GM13977 (cell line): Measurements from ENCODE around the gene CD28.

Experiments used
- DNase-seq: peaks from one replicate; pipeline ENCODE4 v3.0.0; 2012; ENCODE audit warnings: low spot score
- in situ Hi-C: fragments of 300-500 bp; cut with MboI; formaldehyde crosslinking; loops from one replicate; pipeline ENCODE4 v1.12.0; 2022; ENCODE audit warnings: low sequenced_read_pairs, low pct_unique_long_range_greater_than_20kb, mixed read lengths, inconsistent platforms; ENCODE audit not compliant: unreplicated experiment
- TF ChIP-seq, protein P1 (sequence below): IDR thresholded peaks from 2 replicates; pipeline ENCODE4 v1.5.1; 2012; ENCODE audit warnings: mild to moderate bottlenecking, control low read depth; ENCODE audit not compliant: insufficient read depth; ENCODE audit errors: extremely low read depth, missing control alignments

The CD28 gene

DNA sequence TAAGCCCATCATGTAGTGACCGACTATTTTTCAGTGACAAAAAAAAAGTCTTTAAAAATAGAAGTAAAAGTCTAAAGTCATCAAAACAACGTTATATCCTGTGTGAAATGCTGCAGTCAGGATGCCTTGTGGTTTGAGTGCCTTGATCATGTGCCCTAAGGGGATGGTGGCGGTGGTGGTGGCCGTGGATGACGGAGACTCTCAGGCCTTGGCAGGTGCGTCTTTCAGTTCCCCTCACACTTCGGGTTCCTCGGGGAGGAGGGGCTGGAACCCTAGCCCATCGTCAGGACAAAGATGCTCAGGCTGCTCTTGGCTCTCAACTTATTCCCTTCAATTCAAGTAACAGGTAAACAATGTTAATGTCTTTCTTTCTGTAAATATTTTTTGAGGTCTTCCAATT, at the start of gene CD28:
Gene CD28 (plus strand): TSS at position 237 of the 400 bp plus-strand sequence. CDS start 58 bp downstream, at position 295.
- DNase-seq = peak; percentile 68
- TF ChIP-seq, protein P1, sequence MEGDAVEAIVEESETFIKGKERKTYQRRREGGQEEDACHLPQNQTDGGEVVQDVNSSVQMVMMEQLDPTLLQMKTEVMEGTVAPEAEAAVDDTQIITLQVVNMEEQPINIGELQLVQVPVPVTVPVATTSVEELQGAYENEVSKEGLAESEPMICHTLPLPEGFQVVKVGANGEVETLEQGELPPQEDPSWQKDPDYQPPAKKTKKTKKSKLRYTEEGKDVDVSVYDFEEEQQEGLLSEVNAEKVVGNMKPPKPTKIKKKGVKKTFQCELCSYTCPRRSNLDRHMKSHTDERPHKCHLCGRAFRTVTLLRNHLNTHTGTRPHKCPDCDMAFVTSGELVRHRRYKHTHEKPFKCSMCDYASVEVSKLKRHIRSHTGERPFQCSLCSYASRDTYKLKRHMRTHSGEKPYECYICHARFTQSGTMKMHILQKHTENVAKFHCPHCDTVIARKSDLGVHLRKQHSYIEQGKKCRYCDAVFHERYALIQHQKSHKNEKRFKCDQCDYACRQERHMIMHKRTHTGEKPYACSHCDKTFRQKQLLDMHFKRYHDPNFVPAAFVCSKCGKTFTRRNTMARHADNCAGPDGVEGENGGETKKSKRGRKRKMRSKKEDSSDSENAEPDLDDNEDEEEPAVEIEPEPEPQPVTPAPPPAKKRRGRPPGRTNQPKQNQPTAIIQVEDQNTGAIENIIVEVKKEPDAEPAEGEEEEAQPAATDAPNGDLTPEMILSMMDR = no peak
- in situ Hi-C loops = no loop called here

DNA sequence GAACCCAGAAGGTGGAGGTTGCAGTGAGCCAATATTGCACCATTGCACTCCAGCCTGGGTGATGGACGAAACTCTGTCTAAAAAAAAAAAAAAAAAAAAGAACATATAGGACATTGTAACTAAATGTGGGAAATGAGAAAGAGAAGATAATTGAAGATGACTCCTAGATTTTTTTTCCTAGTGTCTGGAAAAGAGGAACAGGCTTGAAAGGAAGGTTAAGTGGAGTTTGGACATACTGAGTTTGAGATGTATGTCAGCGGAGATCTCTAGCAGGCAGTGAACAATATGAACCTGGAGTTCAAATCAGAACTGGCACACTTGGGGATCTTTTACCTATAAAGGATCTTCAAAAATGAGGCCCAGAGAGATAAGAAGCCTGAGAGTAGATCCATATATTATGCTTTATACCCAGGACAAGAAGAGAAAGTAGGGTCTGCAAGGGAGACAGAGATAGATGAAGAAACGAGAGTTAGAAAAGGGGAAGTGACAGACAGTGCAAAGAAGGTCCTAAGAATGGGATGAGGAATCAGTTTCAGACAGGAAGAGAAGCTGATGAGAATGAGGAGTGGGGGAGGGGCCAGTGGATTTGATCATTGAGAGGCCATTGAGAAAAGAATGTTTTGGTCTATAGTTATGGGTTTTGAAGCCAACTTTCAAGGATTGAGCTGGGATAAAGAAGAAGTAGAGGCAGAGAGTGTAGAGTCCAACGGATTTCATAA, 46.9 kb upstream of the CD28 start:
- in situ Hi-C loops = no loop called here
- TF ChIP-seq, protein P1 = no peak
- DNase-seq = no peak

DNA sequence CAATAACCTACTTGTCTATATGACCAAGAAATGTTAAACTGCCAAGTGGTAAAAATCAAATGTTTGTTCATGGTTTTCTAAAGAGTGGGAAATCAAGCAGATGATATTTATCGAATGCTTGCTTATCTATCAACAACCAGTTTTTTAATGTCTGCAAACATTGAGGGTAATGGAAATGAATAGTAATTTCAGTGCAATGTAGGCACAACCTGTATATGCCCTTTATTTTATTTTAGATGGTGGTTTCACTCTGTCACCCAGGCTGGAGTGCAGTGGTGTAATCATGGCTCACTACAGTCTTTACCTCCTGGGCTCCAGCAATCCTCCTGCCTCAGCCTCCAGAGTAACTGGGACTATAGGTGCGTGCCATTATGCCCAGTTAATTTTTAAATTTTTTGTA, 46.0 kb upstream of the CD28 start:
- no peak for DNase-seq
- in situ Hi-C loops = no loop called here
- TF ChIP-seq, protein P1 = no peak

DNA sequence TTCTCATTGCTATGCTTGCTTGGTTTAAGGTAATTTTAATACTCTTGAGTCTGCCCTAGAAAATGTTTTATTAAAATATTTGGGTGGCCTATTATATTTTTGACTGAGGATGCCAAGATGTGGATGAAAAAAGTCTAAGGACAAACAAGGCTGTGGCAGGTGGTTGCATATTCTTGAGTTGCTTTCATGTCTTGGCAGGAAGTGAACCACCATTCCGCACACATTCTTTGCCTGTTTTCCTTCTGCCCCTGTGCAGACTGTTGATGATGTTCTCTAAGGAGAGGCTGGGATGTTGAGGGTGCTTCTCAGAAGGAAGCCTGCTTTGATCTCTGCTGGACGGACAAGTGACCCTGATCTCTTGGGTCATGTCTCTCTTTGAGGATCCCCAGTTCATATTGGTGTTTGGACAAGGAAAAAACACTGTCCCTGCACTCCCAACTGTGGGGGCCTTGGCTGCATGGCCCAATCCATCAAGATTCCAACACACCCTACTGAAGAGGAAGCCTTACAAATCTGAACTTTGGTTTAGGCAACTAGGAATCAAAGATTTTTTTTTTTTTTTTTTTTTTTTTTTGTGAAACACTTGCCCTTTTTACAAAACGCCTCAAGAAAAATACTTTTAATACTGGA, 45.0 kb upstream of the CD28 start:
- TF ChIP-seq, protein P1 = no peak
- in situ Hi-C loops = no loop called here
- no peak for DNase-seq

DNA sequence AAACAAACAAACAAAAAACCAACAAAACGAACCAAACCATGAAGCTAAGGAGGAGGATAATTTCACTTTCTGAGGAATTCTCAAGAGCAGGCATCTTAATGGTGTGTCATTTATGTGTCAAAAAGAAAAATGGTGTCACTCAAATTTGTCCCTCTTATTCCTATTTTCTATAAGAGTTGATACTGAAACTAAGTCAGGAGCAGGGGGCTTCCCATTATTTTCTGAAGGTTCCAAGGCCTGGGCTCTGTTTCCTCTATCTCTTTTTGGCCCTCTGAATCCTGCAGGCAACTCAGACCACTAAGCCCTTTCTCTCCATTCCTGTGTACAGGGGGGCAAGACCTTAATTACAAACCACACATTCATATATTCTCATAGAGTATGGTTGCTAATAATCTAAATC, 44.0 kb upstream of the CD28 start:
- TF ChIP-seq, protein P1 = no peak
- in situ Hi-C loops = no loop called here
- DNase-seq = no peak

DNA sequence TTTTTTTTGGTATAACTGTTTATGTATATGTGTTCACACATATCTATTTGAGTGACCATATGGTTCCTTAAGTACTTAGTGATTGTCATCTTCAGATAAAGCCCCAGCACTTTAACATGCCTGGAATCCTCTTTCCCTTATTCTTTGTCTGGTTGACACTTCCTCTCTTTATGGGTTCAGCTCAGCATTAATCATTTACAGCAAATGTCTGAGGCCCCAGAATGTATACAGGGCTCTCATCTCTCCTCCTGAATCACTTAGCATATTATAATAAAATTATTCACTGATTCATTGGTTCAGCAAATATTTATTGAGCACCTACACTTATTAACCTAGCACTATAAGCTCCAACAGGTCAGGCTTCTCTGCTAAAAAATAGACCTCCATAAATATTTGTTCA, 43.5 kb upstream of the CD28 start:
- in situ Hi-C loops = no loop called here
- TF ChIP-seq, protein P1 = no peak
- no peak for DNase-seq
